GM12878 (cell line): ENCODE results near the gene ANKRD13A. TPM values are rescaled to one million over a fixed set of nuclear protein-coding genes. Genes with fewer than 3 reads are reported as not detected.

Experiments used
- ATAC-seq: fragments of 200-7000 bp; cut with Tn5 transposase; 3 replicates; pipeline ENCODE4 v1.9.1; 2020; ENCODE audit warnings: mild to moderate bottlenecking, moderate library complexity
- BruUV-seq: library from RNA; stranded (reverse); fragments of 400-500 nt; replicated peaks from 2 replicates; lab custom pipeline; 2021; lab: Mats Ljungman, UMichigan
- CTCF ChIA-PET: fragments of 300-600 bp; sonication (Branson Sonifier 250); formaldehyde crosslinking; extraction: SDS; loops from one replicate; lab custom pipeline; 2021; ENCODE audit warnings: inconsistent platforms; lab: Yijun Ruan, JAX
- POLR2A ChIA-PET: fragments of 350-600 bp; formaldehyde crosslinking; extraction: SDS; loops from one replicate; lab custom pipeline; 2021; ENCODE audit warnings: inconsistent platforms; lab: Charles Lee
- RAD21 ChIA-PET: fragments of 300-600 bp; sonication (Branson Sonifier 250); formaldehyde crosslinking; loops from one replicate; lab custom pipeline; 2023; ENCODE audit warnings: antibody characterized with exemption; ENCODE audit not compliant: unreplicated experiment; lab: Charles Lee
- SMC1A ChIA-PET: fragments of 300-600 bp; sonication (Branson Sonifier 250); formaldehyde crosslinking; loops from one replicate; lab custom pipeline; 2023; ENCODE audit not compliant: unreplicated experiment, uncharacterized antibody; lab: Charles Lee
- DNase-seq: peaks from one replicate; pipeline ENCODE4 v3.0.0-alpha.2; 2011; ENCODE audit warnings: low read depth, low spot score
- FAIRE-seq: peaks from 3 replicates; lab custom pipeline; 2011; peaks lifted over from hg19 to GRCh38; lab: Jason Lieb, UNC
- H2AFZ ChIP-seq: 2 replicates; pipeline ENCODE4 v1.6.0; 2011; ENCODE audit warnings: low read depth, low read length, control low read depth; ENCODE audit not compliant: control insufficient read depth
- H3K27ac ChIP-seq: 2 replicates; pipeline ENCODE4 v1.5.1; 2011; ENCODE audit warnings: control low read depth; ENCODE audit not compliant: control insufficient read depth, insufficient read depth
- H3K27me3 ChIP-seq, 2 experiments: replicated peaks in 1 of 2; 2 replicates each; pipeline versions ENCODE4 v1.6.0 to v1.6.1; 2011; ENCODE audit warnings: low read length in 1 of 2; ENCODE audit not compliant: control insufficient read depth in 2 of 2, insufficient read depth in 2 of 2
- H3K36me3 ChIP-seq, 2 experiments: 2 replicates each; pipeline ENCODE4 v1.5.1; 2011; ENCODE audit warnings: low read length in 1 of 2; ENCODE audit not compliant: control insufficient read depth in 2 of 2, insufficient read depth in 2 of 2
- H3K4me1 ChIP-seq: 2 replicates; pipeline ENCODE4 v1.6.1; 2011; ENCODE audit warnings: mild to moderate bottlenecking, low read length, moderate library complexity, mixed read lengths; ENCODE audit not compliant: control insufficient read depth, insufficient read depth
- H3K4me2 ChIP-seq: 2 replicates; pipeline ENCODE4 v1.6.0; 2011; ENCODE audit warnings: control low read depth; ENCODE audit not compliant: control insufficient read depth, insufficient read depth
- H3K4me3 ChIP-seq: fragments of 200-600 bp; sonication (generic); 2 replicates; pipeline ENCODE4 v1.5.1; 2016
- H3K79me2 ChIP-seq: 2 replicates; pipeline ENCODE4 v1.6.0; 2011; ENCODE audit warnings: low read length; ENCODE audit not compliant: control insufficient read depth, insufficient read depth
- H3K9ac ChIP-seq: 2 replicates; pipeline ENCODE4 v1.8.0; 2011; ENCODE audit warnings: low read length, control low read depth, mixed read lengths; ENCODE audit not compliant: control insufficient read depth, insufficient read depth
- H3K9me3 ChIP-seq: replicated peaks from 3 replicates; pipeline ENCODE4 v1.5.1; 2011; ENCODE audit warnings: mild to moderate bottlenecking, low read length; ENCODE audit not compliant: control insufficient read depth, insufficient read depth
- H4K20me1 ChIP-seq: 2 replicates; pipeline ENCODE4 v1.6.0; 2011; ENCODE audit not compliant: control insufficient read depth, insufficient read depth
- BCL3 ChIP-seq: IDR thresholded peaks from 2 replicates; pipeline ENCODE4 v1.6.1; 2011; ENCODE audit warnings: borderline replicate concordance, low read depth, mild to moderate bottlenecking, moderate library complexity, low read length; ENCODE audit not compliant: insufficient read depth, poor library complexity, severe bottlenecking
- BCLAF1 ChIP-seq: fragments of 450-650 bp; IDR thresholded peaks from 2 replicates; pipeline ENCODE4 v1.6.1; 2017; ENCODE audit warnings: antibody characterized with exemption, mild to moderate bottlenecking, moderate library complexity
- CHD1 ChIP-seq: IDR thresholded peaks from 2 replicates; pipeline ENCODE4 v1.6.1; 2012; ENCODE audit warnings: low read depth, low read length, improper control_type of control experiment
- LARP7 ChIP-seq: fragments of 450-650 bp; IDR thresholded peaks from 2 replicates; pipeline ENCODE4 v1.6.1; 2017; ENCODE audit warnings: mild to moderate bottlenecking
- PML ChIP-seq: IDR thresholded peaks from 2 replicates; pipeline ENCODE4 v1.6.1; 2012; ENCODE audit warnings: low read length, inconsistent platforms
- RB1 ChIP-seq: fragments of 450-650 bp; formaldehyde crosslinking; IDR thresholded peaks from 2 replicates; pipeline ENCODE4 v1.6.1; 2017; ENCODE audit warnings: mild to moderate bottlenecking, borderline replicate concordance
- SIN3A ChIP-seq: IDR thresholded peaks from 2 replicates; pipeline ENCODE4 v1.6.1; 2012; ENCODE audit warnings: low read depth, low read length, improper control_type of control experiment
- ZNF384 ChIP-seq: IDR thresholded peaks from 2 replicates; pipeline ENCODE4 v1.6.1; 2012; ENCODE audit warnings: low read depth, mild to moderate bottlenecking, low read length, improper control_type of control experiment, borderline replicate concordance
- WGBS: methylation state at CpG from one replicate; pipeline ENCODE4 v1.1.6; 2016; ENCODE audit warnings: low lambda C conversion rate; ENCODE audit not compliant: insufficient replicate concordance, insufficient coverage; ENCODE audit errors: missing lambda C conversion rate; 5-methylcytosine and 5-hydroxymethylcytosine counted together
- in situ Hi-C: fragments of 300-500 bp; cut with MboI; formaldehyde crosslinking; loops from 9 replicates; pipeline ENCODE4 v1.14.3; 2018; ENCODE audit warnings: mixed read lengths
- intact Hi-C: fragments of 100-400 bp; cut with micrococcal nuclease; formaldehyde crosslinking; loops from one replicate; pipeline ENCODE4 v1.14.2; 2022; ENCODE audit not compliant: unreplicated experiment
- polyA plus RNA-seq, 11 experiments: library from polyadenylated mRNA; depleted of rRNA in 4 of 11; unstranded in 6 of 11; stranded (reverse) in 5 of 11; fragments of >200 nt; fragmentation: Nextera tagmentation in 4 of 11; fragmentation: Illumina TruSeq in 1 of 11; extraction: Ambion mirVana in 4 of 11; extraction: Trizol in 1 of 11; gene quantifications; 1 replicate in 1 of 11; 2 replicates in 10 of 11; pipeline versions ENCODE4 v1.2.1 to v1.2.3, GENCODE V29; 2011 to 2016; ENCODE audit warnings: inconsistent platforms in 2 of 11, missing spikeins in 2 of 11, low read depth in 1 of 11
- total RNA-seq, 4 experiments: library from RNA; depleted of rRNA in 3 of 4; stranded (reverse); fragments of >200 nt in 3 of 4; fragmentation: Illumina TruSeq in 1 of 4; extraction: Trizol in 1 of 4; gene quantifications; 2 replicates each; pipeline versions ENCODE4 v1.2.1 to v1.2.3, GENCODE V29; 2013 to 2021
- TF ChIP-seq, protein P1 (sequence below): fragments of 450-650 bp; formaldehyde crosslinking; IDR thresholded peaks from 2 replicates; pipeline ENCODE4 v1.4.0; 2022; ENCODE audit warnings: mild to moderate bottlenecking, moderate library complexity
- TF ChIP-seq, protein P2 (sequence below): fragments of 450-650 bp; IDR thresholded peaks from 2 replicates; pipeline ENCODE4 v1.6.1; 2016; ENCODE audit warnings: mild to moderate bottlenecking

ANKRD13A gene
- total and polyA plus RNA-seq, 10 of the 15 experiments (the other 5 are each of a cell fraction or from before 2014, with no cell fraction given), result 10.2 to 93.4 (median 76.5) TPM

GRCh38 chr12:109959411-109960093, 39.7 kb upstream of the ANKRD13A start:
- no peak for ATAC-seq
- no peak overlapping the region for H2AFZ ChIP-seq
- BruUV-seq, result no TSS peak
- no peak overlapping the region for H3K27ac ChIP-seq
- CTCF ChIA-PET, result no interaction called here
- no peak for DNase-seq
- H3K4me2 ChIP-seq, result no peak overlapping the region
- peaks cover 15 to 16% of the 10 kb centered on the region in 2 experiments for H3K36me3 ChIP-seq
- no peak for FAIRE-seq
- no peaks in the 10 kb centered on the region for H4K20me1 ChIP-seq
- H3K4me3 ChIP-seq, result no peak overlapping the region
- no peaks in the 10 kb centered on the region for H3K4me1 ChIP-seq
- WGBS, result 95% methylated on average over 8 of the region's 8 CpGs
- SMC1A ChIA-PET, result no interaction called here
- RAD21 ChIA-PET, result no interaction called here
- in situ Hi-C loops, result no loop called here
- H3K9ac ChIP-seq, result no peak overlapping the region
- H3K79me2 ChIP-seq, result no peaks in the 10 kb centered on the region
- intact Hi-C loops, result no loop called here
- H3K9me3 ChIP-seq, result no peaks in the 10 kb centered on the region
- H3K27me3 ChIP-seq, result no peaks in the 10 kb centered on the region
- POLR2A ChIA-PET, result no interaction called here
- TF ChIP-seq PML (no peak), LARP7 (no peak), BCLAF1 (no peak), CHD1 (no peak), RB1 (no peak), ZNF384 (no peak), BCL3 (no peak), SIN3A (no peak)
- TF ChIP-seq, protein P1, sequence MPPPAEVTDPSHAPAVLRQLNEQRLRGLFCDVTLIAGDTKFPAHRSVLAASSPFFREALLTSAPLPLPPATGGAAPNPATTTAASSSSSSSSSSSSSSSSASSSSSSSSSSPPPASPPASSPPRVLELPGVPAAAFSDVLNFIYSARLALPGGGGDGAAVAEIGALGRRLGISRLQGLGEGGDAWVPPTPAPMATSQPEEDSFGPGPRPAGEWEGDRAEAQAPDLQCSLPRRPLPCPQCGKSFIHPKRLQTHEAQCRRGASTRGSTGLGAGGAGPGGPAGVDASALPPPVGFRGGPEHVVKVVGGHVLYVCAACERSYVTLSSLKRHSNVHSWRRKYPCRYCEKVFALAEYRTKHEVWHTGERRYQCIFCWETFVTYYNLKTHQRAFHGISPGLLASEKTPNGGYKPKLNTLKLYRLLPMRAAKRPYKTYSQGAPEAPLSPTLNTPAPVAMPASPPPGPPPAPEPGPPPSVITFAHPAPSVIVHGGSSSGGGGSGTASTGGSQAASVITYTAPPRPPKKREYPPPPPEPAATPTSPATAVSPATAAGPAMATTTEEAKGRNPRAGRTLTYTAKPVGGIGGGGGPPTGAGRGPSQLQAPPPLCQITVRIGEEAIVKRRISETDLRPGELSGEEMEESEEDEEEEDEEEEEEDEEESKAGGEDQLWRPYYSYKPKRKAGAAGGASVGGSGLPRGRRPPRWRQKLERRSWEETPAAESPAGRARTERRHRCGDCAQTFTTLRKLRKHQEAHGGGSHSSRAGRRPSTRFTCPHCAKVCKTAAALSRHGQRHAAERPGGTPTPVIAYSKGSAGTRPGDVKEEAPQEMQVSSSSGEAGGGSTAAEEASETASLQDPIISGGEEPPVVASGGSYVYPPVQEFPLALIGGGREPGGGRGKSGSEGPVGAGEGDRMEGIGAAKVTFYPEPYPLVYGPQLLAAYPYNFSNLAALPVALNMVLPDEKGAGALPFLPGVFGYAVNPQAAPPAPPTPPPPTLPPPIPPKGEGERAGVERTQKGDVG (CRISPR knock-in tag), result no peak
- TF ChIP-seq, protein P2, sequence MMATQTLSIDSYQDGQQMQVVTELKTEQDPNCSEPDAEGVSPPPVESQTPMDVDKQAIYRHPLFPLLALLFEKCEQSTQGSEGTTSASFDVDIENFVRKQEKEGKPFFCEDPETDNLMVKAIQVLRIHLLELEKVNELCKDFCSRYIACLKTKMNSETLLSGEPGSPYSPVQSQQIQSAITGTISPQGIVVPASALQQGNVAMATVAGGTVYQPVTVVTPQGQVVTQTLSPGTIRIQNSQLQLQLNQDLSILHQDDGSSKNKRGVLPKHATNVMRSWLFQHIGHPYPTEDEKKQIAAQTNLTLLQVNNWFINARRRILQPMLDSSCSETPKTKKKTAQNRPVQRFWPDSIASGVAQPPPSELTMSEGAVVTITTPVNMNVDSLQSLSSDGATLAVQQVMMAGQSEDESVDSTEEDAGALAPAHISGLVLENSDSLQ, result no peak
